Osteoblast (primary cell): ENCODE results near the gene MAPK9. TPM values are rescaled to one million over a fixed set of nuclear protein-coding genes. Genes with fewer than 3 reads are reported as not detected.

Source experiments
- DNase-seq: peaks from one replicate; pipeline ENCODE4 v3.0.0; 2011; ENCODE audit warnings: low spot score, mixed read lengths; ENCODE audit not compliant: insufficient read length; ENCODE audit errors: missing footprints
- H2AFZ ChIP-seq: 2 replicates; pipeline ENCODE4 v1.6.0; 2011; ENCODE audit warnings: mild to moderate bottlenecking, low read length
- H3K27ac ChIP-seq: 2 replicates; pipeline ENCODE4 v1.5.1; 2011; ENCODE audit warnings: mild to moderate bottlenecking, low read depth, low read length, moderate library complexity
- H3K27me3 ChIP-seq: 2 replicates; pipeline ENCODE4 v1.6.0; 2012; ENCODE audit warnings: mild to moderate bottlenecking, control low read depth, inconsistent platforms, low read length, moderate library complexity; ENCODE audit not compliant: insufficient read depth
- H3K36me3 ChIP-seq: 2 replicates; pipeline ENCODE4 v1.5.1; 2011; ENCODE audit warnings: mild to moderate bottlenecking, low read length, control low read depth, moderate library complexity; ENCODE audit not compliant: insufficient read depth
- H3K4me1 ChIP-seq: 2 replicates; pipeline ENCODE4 v1.5.1; 2011; ENCODE audit warnings: mild to moderate bottlenecking, low read length, control low read depth, moderate library complexity; ENCODE audit not compliant: insufficient read depth
- H3K4me2 ChIP-seq: 2 replicates; pipeline ENCODE4 v1.6.0; 2011; ENCODE audit warnings: mild to moderate bottlenecking, low read length; ENCODE audit not compliant: insufficient read depth
- H3K4me3 ChIP-seq: fragments of 200-600 bp; sonication (generic); 3 replicates; pipeline ENCODE4 v1.5.1; 2012; ENCODE audit warnings: mild to moderate bottlenecking, low read length, inconsistent platforms; ENCODE audit not compliant: insufficient read depth
- H3K79me2 ChIP-seq: 2 replicates; pipeline ENCODE4 v1.6.0; 2012; ENCODE audit warnings: mild to moderate bottlenecking, low read length, control low read depth, inconsistent platforms; ENCODE audit not compliant: insufficient read depth
- H3K9me3 ChIP-seq: 2 replicates; pipeline ENCODE4 v1.5.1; 2011; ENCODE audit warnings: low read depth, low read length, control low read depth
- H4K20me1 ChIP-seq: 2 replicates; pipeline ENCODE4 v1.6.0; 2012; ENCODE audit warnings: mild to moderate bottlenecking, low read length, control low read depth; ENCODE audit not compliant: insufficient read depth
- CTCF ChIP-seq: IDR thresholded peaks from 2 replicates; pipeline ENCODE4 v1.5.1; 2011; ENCODE audit warnings: mild to moderate bottlenecking, low read depth, low read length, moderate library complexity; ENCODE audit errors: extremely low read depth
- total RNA-seq: library from RNA; depleted of rRNA; stranded (reverse); fragments of >200 nt; gene quantifications from 2 replicates; pipeline ENCODE4 v1.2.3, GENCODE V29; 2012

Gene MAPK9
- total RNA-seq, 1 donor, result 31.8 TPM

GRCh38 chr5:180206993-180207392 is 84.9 kb downstream of the MAPK9 start:
- Histone ChIP-seq H3K36me3 (no peaks in the 10 kb centered on the region), H3K79me2 (no peaks in the 10 kb centered on the region), H3K27ac (no peak overlapping the region), H3K4me3 (no peak overlapping the region), H3K27me3 (peaks cover 18% of the 10 kb centered on the region), H2AFZ (no peak overlapping the region), H3K9me3 (no peaks in the 10 kb centered on the region), H3K4me2 (no peak overlapping the region), H3K4me1 (no peaks in the 10 kb centered on the region), H4K20me1 (no peaks in the 10 kb centered on the region)
- DNase-seq, result peak; percentile 77
- TF ChIP-seq CTCF, result no peak

- Histone ChIP-seq H3K4me3 (no peak overlapping the region), H3K9me3 (no peaks in the 10 kb centered on the region), H4K20me1 (no peaks in the 10 kb centered on the region), H2AFZ (no peak overlapping the region), H3K27ac (no peak overlapping the region), H3K36me3 (no peaks in the 10 kb centered on the region), H3K4me2 (no peak overlapping the region), H3K79me2 (no peaks in the 10 kb centered on the region), H3K4me1 (no peaks in the 10 kb centered on the region), H3K27me3 (peaks cover 18% of the 10 kb centered on the region)
- DNase-seq, result no peak
- no peak for TF ChIP-seq CTCF
Observed at GRCh38 chr5:180205916-180206315, 86.0 kb downstream of the MAPK9 start.

GRCh38 chr5:180204276-180204819 is 87.5 kb downstream of the MAPK9 start:
- no peaks in the 10 kb centered on the region for H3K36me3 ChIP-seq
- H4K20me1 ChIP-seq, result no peaks in the 10 kb centered on the region
- H3K4me3 ChIP-seq, result no peak overlapping the region
- H3K27ac ChIP-seq, result no peak overlapping the region
- H3K4me2 ChIP-seq, result no peak overlapping the region
- H3K4me1 ChIP-seq, result no peaks in the 10 kb centered on the region
- no peaks in the 10 kb centered on the region for H3K9me3 ChIP-seq
- no peak overlapping the region for H2AFZ ChIP-seq
- no peak for TF ChIP-seq CTCF
- no peak for DNase-seq
- H3K79me2 ChIP-seq, result no peaks in the 10 kb centered on the region
- H3K27me3 ChIP-seq, result peaks cover 18% of the 10 kb centered on the region

GRCh38 chr5:180202939-180203573 is 88.8 kb downstream of the MAPK9 start:
- no peaks in the 10 kb centered on the region for H3K9me3 ChIP-seq
- H3K4me2 ChIP-seq, result no peak overlapping the region
- peaks cover 12% of the 10 kb centered on the region for H3K27me3 ChIP-seq
- DNase-seq, result peak; percentile 41
- no peak overlapping the region for H2AFZ ChIP-seq
- H3K4me3 ChIP-seq, result no peak overlapping the region
- no peak for TF ChIP-seq CTCF
- no peaks in the 10 kb centered on the region for H3K79me2 ChIP-seq
- no peak overlapping the region for H3K27ac ChIP-seq
- H4K20me1 ChIP-seq, result no peaks in the 10 kb centered on the region
- no peaks in the 10 kb centered on the region for H3K4me1 ChIP-seq
- H3K36me3 ChIP-seq, result no peaks in the 10 kb centered on the region
